Inflammatory macrophage treated with lipopolysaccharide for 1 hour (primary cell): Measurements from ENCODE around the gene SOHLH2.

Source experiments
- DNase-seq, 2 donors: peaks; one replicate each; pipeline ENCODE4 v3.0.0-alpha.2; 2020 to 2022

SOHLH2 gene, protein sequence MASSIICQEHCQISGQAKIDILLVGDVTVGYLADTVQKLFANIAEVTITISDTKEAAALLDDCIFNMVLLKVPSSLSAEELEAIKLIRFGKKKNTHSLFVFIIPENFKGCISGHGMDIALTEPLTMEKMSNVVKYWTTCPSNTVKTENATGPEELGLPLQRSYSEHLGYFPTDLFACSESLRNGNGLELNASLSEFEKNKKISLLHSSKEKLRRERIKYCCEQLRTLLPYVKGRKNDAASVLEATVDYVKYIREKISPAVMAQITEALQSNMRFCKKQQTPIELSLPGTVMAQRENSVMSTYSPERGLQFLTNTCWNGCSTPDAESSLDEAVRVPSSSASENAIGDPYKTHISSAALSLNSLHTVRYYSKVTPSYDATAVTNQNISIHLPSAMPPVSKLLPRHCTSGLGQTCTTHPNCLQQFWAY

GRCh38 chr13:36214163-36214921 lies at the start of gene SOHLH2:
SOHLH2 (minus strand) TSS chr13:36214556; CDS start chr13:36214526, 30 bp downstream.
- DNase-seq = no peak

DNA sequence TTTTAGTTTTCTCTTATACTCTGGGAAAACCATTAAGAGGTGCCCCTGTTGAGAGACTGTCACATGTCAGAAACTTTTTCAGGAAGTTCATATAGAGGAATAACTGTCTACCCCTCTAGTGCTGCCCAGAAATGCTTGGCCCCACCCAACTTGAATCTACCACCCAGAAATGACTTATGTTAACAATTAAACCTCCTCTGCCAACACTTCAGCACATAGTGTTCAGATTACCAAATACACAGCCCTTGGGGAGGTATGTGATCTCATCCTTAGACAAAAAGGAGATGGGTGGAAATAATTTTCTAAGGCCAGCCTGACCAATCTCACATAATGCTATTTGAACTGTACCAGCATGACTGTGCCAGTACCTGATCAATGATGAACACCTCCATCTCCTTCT lies 47.6 kb upstream of the SOHLH2 start:
- no peak for DNase-seq

- no peak for DNase-seq
Observed at GRCh38 chr13:36261011-36261410, 46.7 kb upstream of the SOHLH2 start.

DNA sequence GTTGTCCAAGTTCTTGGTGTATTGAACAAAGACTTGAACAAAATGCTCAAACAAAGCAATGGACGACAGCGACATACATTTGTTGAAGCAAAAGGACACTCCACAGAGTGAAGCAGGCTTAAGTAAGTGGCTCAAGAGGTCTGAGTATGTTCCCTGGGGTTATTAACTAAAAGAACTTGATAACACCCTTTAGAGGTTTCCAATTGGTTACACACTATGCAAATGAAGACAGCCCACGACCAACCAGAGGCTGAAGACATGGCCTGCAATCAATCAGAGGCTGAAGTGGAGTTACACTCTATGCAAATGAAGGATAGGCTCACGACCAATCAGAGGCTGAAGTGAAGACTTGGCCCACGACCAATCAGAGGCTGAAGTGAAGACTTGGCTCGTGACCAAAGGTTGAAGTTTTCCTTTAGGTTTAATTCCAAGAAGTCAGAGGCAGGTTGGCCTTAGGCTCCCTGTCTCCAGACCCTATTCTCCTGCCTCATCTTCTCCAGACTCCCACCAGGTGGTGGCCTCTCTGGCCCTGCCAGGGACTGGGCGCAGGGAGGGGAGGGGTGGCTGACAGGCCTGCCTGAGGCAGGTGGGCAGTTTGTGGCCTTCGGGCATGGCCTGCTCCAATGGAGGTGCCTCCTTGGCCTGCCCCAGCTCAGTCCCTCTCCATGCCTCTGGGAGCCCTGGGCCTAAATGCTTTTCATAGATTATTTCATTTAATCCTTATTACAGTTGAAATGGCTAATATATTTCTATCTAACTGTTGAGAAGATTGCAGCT lies 45.2 kb upstream of the SOHLH2 start:
- DNase-seq = no peak

GRCh38 chr13:36258831-36259230 lies 44.5 kb upstream of the SOHLH2 start:
- DNase-seq = no peak

DNA sequence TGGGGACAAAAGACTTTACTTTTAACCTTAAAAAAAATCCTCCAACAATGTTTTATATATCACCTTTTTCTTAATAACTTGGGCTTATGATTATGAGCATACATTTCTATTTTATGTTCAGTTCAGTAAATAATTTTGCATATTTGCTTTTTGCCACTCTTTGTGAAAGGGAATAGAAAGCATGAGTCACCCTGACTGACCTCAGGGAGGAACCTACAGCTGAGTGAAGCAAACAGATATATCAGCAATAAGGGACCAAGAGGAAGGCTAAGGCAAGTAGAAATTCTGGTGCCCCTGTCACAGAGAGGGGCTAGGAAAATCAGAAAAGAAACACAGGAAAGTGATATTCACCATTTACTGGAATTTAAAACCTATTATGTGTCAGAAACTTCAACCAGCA lies 37.2 kb upstream of the SOHLH2 start:
- DNase-seq = peak; percentile 41 to 58

DNA sequence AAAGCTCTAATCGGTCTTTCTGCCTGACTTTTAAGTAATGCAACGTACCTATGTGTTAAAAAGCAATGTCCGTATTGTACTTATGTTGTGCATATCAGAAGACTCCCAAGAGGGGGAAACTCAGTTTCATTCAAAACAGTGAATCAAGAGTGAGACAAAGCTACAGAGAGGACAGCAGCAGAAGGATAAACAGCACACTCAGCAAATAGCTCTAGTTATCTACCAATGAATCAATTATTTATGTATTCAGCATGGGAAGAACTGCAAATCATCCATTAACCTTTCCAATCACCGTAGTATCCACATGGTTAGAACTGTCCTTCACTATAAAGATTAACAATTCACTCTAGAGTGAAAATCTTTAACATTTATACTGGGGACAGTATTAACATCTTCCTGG lies 36.7 kb upstream of the SOHLH2 start:
- DNase-seq = no peak

DNA sequence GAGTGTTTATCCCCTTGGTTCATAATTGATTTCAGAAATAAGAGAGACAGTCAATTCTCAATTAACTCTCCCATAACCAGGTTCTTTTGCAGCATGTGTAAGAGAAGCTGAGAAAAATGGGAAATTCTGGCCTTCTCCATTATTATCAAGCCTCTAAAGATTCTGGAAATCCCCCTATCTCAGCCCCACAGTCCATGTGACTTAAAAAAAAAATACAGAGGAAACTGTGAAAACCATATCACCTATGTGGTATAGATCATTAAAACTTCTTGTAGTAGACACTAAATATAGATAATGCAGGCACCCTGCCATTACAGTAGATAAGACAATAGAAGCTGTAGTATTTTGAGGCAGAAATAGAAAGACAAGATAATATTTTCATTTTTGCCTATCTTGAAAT lies 34.3 kb upstream of the SOHLH2 start:
- peak; percentile 13 to 43 for DNase-seq

DNA sequence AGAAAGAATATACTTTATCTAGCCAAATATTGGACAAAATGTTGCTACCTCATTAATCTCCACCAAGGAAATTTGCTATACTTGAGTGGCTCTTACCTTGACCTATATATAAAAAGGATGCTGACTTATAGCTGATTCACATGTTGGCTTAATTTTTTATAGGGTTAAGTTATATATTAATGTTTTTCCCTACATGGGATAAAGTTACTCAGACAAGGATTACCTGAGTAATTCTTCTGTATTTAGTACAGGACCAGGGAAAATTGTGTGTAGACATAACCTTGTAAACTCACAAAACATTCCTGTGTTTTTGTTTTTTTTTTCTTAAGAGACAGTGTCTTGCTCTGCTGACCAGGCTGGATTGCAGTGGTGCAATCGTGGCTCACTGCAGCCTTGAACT lies 30.6 kb upstream of the SOHLH2 start:
- DNase-seq = no peak

- no peak for DNase-seq
Observed at GRCh38 chr13:36244073-36244472, 29.7 kb upstream of the SOHLH2 start.

DNA sequence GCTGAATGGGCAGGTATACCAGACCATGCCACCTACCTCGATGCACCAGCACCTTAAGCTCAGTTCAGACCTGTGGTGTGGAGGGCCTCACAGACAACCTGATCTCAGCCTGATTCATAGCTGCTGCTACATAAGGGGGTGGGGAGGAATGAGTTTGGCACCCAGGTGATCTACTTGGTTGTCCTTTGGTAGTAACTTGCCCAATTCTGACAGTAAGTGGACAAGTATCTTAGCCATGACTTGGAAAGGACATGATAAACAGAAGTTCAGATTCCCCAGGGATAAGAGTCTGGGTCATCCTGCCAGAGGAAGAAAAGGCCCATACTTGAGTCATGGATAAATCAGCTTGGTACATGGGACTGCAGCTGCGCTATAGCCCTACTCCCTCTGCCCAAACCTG lies 28.4 kb upstream of the SOHLH2 start:
- DNase-seq = no peak

GRCh38 chr13:36231236-36231635 lies 16.9 kb upstream of the SOHLH2 start:
- DNase-seq = no peak

GRCh38 chr13:36224730-36225129 lies 10.4 kb upstream of the SOHLH2 start:
- DNase-seq = no peak

DNA sequence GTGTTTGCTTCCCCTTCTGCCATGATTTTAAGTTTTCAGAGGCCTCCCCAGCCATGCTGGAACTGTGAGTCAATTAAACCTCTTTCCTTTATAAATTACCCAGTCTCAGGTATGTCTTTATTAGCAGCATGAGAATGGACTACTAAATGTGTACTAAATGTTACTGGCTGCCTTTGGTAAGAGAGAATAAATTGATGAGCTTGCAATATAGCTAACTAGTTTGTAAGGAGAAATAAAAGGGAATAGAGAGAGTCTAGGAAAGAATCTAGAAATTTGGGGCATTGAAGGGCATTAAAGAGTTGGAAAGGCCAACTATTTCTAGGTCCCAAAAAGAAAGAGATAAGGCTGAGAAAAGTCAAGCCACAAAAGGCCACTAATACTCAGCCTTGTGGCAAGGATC lies 5.5 kb upstream of the SOHLH2 start:
- DNase-seq = no peak

- no peak for DNase-seq
Observed at GRCh38 chr13:36217456-36217855, 3.1 kb upstream of the SOHLH2 start.

DNA sequence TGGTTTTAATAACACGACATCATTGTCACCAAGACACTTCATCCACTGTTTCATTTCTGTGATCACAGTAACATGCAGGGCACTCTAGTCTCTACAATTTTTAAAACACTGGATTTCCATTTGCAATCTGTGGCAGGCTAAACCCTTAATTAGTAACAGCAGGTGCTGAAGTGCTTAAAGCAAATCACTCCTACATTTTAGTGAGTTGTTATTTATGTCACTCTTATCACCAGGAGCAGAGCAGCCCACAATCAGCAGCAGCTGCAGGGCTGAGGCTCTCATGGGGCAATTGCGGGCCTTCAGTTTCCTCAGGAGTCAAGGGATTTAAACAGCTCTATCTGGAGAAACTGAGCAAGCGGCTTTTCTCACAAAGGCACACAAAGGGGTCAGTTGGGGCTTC lies 1.6 kb downstream of the SOHLH2 start:
- DNase-seq = no peak

- no peak for DNase-seq
Observed at GRCh38 chr13:36211567-36211966, 2.8 kb downstream of the SOHLH2 start.

DNA sequence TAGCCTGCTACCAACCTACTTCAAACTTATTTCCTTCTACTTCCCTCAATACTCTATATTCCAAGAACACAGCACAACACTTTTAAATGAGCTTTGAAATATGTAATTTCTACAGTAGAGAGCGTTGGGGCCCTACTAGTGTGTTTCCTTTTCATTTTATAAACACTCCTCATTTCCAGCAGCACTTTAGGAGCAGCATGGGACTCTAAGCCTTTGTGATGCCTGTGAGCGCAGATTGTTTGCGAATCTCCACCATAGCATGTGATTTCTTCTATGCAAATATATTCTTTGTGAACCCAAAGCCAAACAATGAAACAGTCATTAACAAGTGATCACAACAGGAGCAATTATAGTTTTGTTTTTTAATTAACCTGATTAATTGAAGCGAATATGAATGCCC lies 3.6 kb downstream of the SOHLH2 start:
- no peak for DNase-seq

DNA sequence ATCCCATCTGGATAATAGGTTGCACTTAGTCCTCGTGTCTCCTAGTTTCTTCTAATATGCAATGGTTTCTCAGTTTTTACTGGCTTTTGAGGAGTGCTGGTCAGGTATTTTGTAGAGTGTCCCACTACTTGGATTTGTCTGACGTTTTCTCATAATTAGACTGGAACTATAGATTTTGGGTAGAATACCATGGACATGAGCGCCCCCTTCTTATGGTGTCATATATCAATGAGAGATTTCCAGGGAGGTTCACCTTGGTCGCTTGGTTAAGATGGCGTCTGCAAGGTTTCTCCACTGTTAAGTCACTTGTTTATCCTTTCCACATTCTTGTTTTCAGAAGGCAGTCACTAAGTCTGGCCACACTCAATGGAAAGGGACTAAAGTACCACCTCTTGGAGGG lies 6.7 kb downstream of the SOHLH2 start:
- DNase-seq = no peak

DNA sequence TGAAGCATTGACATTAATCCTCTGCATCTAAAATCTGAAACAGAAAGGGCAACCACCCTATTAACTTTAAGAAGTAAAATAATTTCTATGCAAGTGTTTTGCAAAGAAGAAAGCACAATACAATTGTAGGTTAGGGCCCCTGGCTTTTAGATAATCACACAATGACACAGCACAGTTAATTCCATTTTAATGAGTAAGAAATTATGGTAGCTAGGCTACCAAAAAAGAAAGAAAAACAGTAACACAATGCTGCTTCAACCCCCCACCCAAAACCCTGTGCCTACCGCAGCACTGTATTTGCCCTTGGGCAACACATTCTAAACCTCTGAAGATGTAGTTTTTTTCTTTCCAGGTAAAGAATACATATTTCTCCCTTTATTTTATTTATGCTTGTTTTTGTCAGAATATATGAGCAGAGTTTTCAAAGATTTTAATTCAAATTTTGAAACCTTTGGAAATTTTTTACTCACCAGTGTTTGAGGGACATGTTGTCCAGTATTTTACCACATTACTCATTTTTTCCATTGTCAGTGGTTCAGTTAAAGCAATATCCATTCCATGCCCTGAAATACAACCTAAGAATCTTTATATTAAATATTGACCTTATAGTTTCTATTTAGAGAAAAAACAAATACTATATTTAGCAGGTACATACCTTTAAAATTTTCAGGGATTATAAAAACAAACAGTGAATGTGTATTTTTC lies 21.1 kb downstream of the SOHLH2 start:
- no peak for DNase-seq

DNA sequence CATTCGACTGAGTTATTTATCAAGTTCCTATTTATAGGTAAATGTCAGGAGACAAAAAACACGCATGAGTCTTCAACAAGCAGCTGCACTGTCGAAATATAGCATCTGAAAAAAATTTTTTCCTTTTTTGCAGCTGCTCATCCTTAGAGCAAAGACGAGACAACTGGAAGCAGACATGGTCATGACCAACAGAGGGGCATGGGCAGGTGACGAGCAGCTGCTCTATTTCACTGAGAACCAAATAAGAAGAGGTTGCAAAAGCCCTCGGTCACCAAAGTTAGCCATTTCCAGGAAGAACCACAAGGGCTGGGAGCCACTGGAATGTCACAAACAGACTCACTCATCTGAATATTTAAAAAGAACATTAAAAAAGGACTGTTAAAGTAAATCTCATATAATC lies 22.2 kb downstream of the SOHLH2 start:
- no peak for DNase-seq

DNA sequence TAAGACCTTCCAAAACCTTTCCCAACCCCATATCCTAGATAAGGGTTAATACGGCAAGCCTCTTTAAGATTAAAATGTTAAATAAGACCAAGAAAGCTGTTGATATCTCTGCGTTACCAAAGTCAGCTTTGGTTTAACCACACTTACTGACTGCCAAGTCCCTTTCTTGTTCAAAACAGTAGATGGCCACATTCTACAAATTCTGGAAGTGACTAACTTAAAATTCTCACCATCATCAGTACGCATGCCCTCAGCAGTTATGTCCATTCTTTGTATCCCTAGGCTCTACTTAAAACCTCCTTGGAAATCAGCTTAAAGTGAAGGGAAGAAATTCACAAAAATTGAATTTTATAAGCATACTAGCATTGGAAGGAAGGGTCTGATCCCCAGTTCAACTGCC lies 23.6 kb downstream of the SOHLH2 start:
- no peak for DNase-seq

DNA sequence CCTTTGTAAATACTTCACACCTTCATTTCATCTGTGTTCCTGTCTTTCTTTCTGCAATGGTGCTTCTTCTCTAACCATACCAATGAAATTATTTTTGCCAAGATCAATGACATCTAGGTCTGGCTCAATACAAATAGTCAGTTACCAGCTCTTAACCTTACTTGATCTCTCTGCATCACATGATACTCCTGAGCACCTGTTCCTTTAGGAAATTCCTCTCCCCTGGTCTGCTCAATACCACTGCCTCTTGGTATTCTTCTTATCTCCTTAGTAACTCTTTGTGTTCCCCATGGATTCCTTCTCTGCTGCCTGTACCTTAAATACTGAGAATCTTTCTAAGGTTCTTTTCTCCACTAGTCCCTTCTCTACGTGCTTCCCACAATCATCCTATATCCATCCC lies 25.9 kb downstream of the SOHLH2 start:
- no peak for DNase-seq
